ENCODE data around the gene EXOSC10. TPM values are rescaled to one million over a fixed set of nuclear protein-coding genes. Genes with fewer than 3 reads are reported as not detected.

EXOSC10 gene
- total and polyA plus RNA-seq, 9 of the 15 experiments (the other 6 are each of a cell fraction or from before 2014, with no cell fraction given): 23.4 to 150 (median 105) TPM

- no peak for TF ChIP-seq ATF3 (IDR thresholded peaks at IDR 0.05)
- 0 out of 2 replicates have a peak, but pooled peaks have one; percentile 46 for TF ChIP-seq ATF3 (CRISPR knock-in tag; conservative IDR thresholded peaks at IDR 0.05)
- peak; percentile 76; the same call in 1 of the 2 replicates for TF ChIP-seq GTF2E2 (tag; IDR thresholded peaks at IDR 0.05)
- TF ChIP-seq TAL1 (IDR thresholded peaks at IDR 0.05): no peak
- TF ChIP-seq YY1 (IDR thresholded peaks at IDR 0.05; ENCODE audit: borderline replicate concordance in 1 of 3, control insufficient read depth in 1 of 3, extremely low read depth in 1 of 3, insufficient read depth in 3 of 3, insufficient read length in 1 of 3, insufficient replicate concordance in 2 of 3, low read depth in 1 of 3, low read length in 2 of 3): peak; percentile 94 to 98 (median 96)
- TF ChIP-seq FOXK1 (CRISPR knock-in tag; IDR thresholded peaks at IDR 0.05; ENCODE audit: borderline replicate concordance): no peak
- peak; percentile 30; the same call in 1 of the 2 replicates for TF ChIP-seq MAX (CRISPR knock-in tag; IDR thresholded peaks at IDR 0.05)
- TF ChIP-seq RBM14 (IDR thresholded peaks at IDR 0.05; ENCODE audit: borderline replicate concordance, insufficient read depth, low read depth, low read length): no peak
- TF ChIP-seq RBM34 (IDR thresholded peaks at IDR 0.05; ENCODE audit: borderline replicate concordance, insufficient read depth, low read length): no peak
- TF ChIP-seq MTA3 (IDR thresholded peaks at IDR 0.05; ENCODE audit: borderline replicate concordance): peak; percentile 49
- no peak for TF ChIP-seq RAD21 (CRISPR knock-in tag; conservative IDR thresholded peaks at IDR 0.05 in 1 of 2, IDR thresholded peaks at IDR 0.05 in 1 of 2)
- TF ChIP-seq ZSCAN32 (CRISPR knock-in tag; IDR thresholded peaks at IDR 0.05): no peak
- TF ChIP-seq USF2 (CRISPR knock-in tag; IDR thresholded peaks at IDR 0.05): no peak
- TF ChIP-seq ZNF124 (CRISPR knock-in tag; IDR thresholded peaks at IDR 0.05): no peak
- no peak for TF ChIP-seq ZNF395 (CRISPR knock-in tag; IDR thresholded peaks at IDR 0.05)
- TF ChIP-seq RFX5 (IDR thresholded peaks at IDR 0.05; ENCODE audit: low read depth, low read length): no peak
- peak; percentile 99 for TF ChIP-seq PHF8 (IDR thresholded peaks at IDR 0.05; ENCODE audit: borderline replicate concordance, low read length)
- no peak for TF ChIP-seq ZNF449 (CRISPR knock-in tag; IDR thresholded peaks at IDR 0.05)
- no peak for TF ChIP-seq IRF2 (CRISPR knock-in tag; IDR thresholded peaks at IDR 0.05)
- TF ChIP-seq ZFP1 (CRISPR knock-in tag; IDR thresholded peaks at IDR 0.05): no peak
- no peak for TF ChIP-seq ZNF217 (CRISPR knock-in tag; IDR thresholded peaks at IDR 0.05)
- no peak for TF ChIP-seq ZNF174 (CRISPR knock-in tag; IDR thresholded peaks at IDR 0.05)
Observed at GRCh38 chr1:11099310-11100148, at the start of gene EXOSC10 (continued).

Measured in K562 (cell line).